Muscle of arm (tissue), 12 donors: Measurements from ENCODE around the gene PTGES. TPM values are rescaled to one million over a fixed set of nuclear protein-coding genes. Genes with fewer than 3 reads are reported as not detected.

Experiments
- DNase-seq: peaks from one replicate; pipeline ENCODE4 v3.0.0-alpha.2; 2013
- polyA plus RNA-seq, 12 donors: library from polyadenylated mRNA; unstranded; fragments of 120-200 nt; gene quantifications; one replicate each; pipeline ENCODE4 v1.2.1, GENCODE V29; 2013; ENCODE audit not compliant: insufficient read length in 12 of 12

The PTGES gene
- polyA plus RNA-seq, 12 donors = 5.3 to 19.4 (median 9.0) TPM; not detected in 1

DNA sequence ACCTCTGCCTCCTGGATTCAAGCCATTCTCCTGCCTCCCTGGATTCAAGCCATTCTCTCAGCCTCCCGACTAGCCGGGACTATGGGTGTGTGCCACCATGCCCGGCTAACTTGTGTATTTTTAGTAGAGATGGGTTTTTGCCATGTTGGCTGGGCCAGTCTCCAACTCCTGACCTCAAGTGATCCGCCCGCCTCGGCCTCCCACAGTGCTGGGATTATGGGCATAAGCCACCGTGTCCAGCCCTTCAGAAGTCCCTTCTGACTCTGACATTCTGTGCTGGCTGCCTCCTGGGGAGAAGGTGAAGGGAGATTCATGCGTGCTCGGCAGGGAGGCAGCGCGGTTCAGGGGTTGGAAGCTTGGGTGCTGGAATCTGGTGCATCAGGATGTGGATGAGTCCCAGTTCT, 58.6 kb downstream of the PTGES start:
- DNase-seq = no peak

DNA sequence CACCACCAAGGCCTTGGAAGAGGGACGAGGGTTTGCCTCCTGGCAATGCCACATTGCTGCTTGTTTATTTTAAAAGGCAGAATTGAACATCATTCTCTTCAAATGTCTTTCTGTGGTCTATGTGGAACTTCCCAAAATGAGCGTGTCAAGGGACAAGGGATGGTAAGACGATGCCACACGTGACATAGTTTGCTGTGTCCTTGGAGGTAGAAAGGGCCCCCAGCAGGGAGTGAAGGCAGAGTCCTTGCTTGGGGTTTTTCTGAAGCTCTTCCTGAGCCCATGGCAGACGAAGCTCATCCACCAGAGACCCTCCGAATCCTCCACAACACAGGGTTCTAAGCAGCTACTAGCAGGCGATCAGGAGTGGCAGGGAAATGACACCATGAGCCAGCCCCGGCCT, 59.1 kb downstream of the PTGES start:
- DNase-seq = no peak

DNA sequence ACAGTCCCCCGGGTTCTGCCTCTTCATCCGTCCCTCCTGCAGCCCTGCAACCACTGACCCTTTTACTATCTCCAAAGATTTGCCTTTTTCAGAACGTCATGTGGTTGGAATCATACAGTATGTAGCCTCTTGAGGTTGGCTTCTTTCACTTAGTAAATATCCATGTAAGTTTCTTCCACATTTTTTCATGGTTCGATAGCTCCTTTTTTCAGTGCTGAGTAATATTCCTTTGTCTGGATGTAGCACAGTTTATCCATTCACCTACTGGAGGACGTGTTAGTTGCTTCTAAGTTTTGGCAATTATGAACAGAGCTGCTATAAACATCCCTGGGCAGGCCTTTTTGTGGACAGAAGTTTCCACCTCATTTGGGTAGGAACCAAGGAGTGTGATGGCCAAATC, 60.3 kb downstream of the PTGES start:
- no peak for DNase-seq

Other genes starting within 250 kb of the PTGES start
- not detected for gene C9orf50, start 131.9 kb downstream of the PTGES start, polyA plus RNA-seq
- 10 to 100 TPM in 11 of 12 donors, not detected in 1; 24.0 to 37.4 (median 32.1) TPM for gene NTMT1, start 126.9 kb downstream of the PTGES start, polyA plus RNA-seq
- gene ASB6, start 110.9 kb downstream of the PTGES start, polyA plus RNA-seq = 10 to 100 TPM in 9 of 12 donors, 1 to 10 TPM in 2, not detected in 1; 9.2 to 14.5 (median 11.6) TPM
- 10 to 100 TPM in 1 of 12 donors, 1 to 10 TPM in 9, not detected in 2; 1.5 to 20.7 (median 3.2) TPM for gene PRRX2, start 87.4 kb downstream of the PTGES start, polyA plus RNA-seq
- 10 to 100 TPM in 10 of 12 donors, 1 to 10 TPM in 1, not detected in 1; 7.5 to 18.5 (median 15.4) TPM for gene TOR1B, start 50.1 kb upstream of the PTGES start, polyA plus RNA-seq
- 10 to 100 TPM in 11 of 12 donors, not detected in 1; 21.5 to 31.6 (median 24.9) TPM for gene TOR1A, start 71.1 kb upstream of the PTGES start, polyA plus RNA-seq
- 1,000 to 10,000 TPM in 1 of 12 donors, 10 to 100 TPM in 11; 41.1 to 1,914 (median 51.9) TPM for gene C9orf78, start 82.2 kb upstream of the PTGES start, polyA plus RNA-seq
- gene USP20, start 82.4 kb upstream of the PTGES start, polyA plus RNA-seq = 10 to 100 TPM in 8 of 12 donors, 1 to 10 TPM in 3, not detected in 1; 8.5 to 22.2 (median 11.4) TPM